ENCODE measurements around the gene SEMA3D. TPM values are rescaled to one million over a fixed set of nuclear protein-coding genes. Genes with fewer than 3 reads are reported as not detected.

The SEMA3D gene
- total RNA-seq, 1 donor from 2014 or later: 25.1 TPM

DNA sequence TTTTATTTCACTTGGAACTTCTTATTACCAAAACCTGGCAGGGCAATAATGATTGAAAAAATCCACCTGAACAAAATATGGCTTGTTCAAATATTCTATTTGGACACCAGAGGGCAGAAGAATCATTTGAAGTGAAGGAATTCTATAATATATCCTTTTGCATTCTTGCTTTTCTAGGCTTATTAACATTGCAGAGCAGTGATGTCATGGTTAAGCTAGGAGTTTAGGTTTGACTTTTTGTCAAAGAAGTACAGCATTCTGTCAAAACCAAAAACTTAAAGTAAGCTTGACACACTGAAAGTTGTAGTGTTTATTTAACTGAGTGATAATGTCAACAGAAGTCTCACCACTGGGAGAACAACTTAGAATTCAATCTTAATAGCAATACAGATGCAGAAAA is 156.0 kb downstream of the SEMA3D start:
- Histone ChIP-seq H3K36me3 (ENCODE audit: control insufficient read depth in 3 of 3, insufficient read depth in 3 of 3, low read length in 3 of 3) (no peaks in the 10 kb centered on the region), H3K27me3 (ENCODE audit: control insufficient read depth in 3 of 3, insufficient read depth in 3 of 3, low read length in 3 of 3) (no peaks in the 10 kb centered on the region), H3K4me1 (ENCODE audit: control insufficient read depth in 3 of 3, insufficient read depth in 3 of 3, low read length in 3 of 3) (no peaks in the 10 kb centered on the region), H3K9me3 (ENCODE audit: control insufficient read depth in 3 of 3, low read length in 3 of 3) (no peaks in the 10 kb centered on the region), H3K27ac (ENCODE audit: low read depth, low read length) (no peak overlapping the region), H3K4me3 (ENCODE audit: low read length in 3 of 3) (no peak overlapping the region), H3K9ac (ENCODE audit: low read depth in 1 of 3, low read length in 3 of 3) (no peak overlapping the region)

GRCh38 chr7:85025312-85025756 is 161.5 kb downstream of the SEMA3D start:
- H3K4me1 ChIP-seq (ENCODE audit: control insufficient read depth in 3 of 3, insufficient read depth in 3 of 3, low read length in 3 of 3): no peaks in the 10 kb centered on the region
- H3K9ac ChIP-seq (ENCODE audit: low read depth in 1 of 3, low read length in 3 of 3): no peak overlapping the region
- H3K9me3 ChIP-seq (ENCODE audit: control insufficient read depth in 3 of 3, low read length in 3 of 3): no peaks in the 10 kb centered on the region
- H3K27ac ChIP-seq (ENCODE audit: low read depth, low read length): no peak overlapping the region
- H3K36me3 ChIP-seq (ENCODE audit: control insufficient read depth in 3 of 3, insufficient read depth in 3 of 3, low read length in 3 of 3): no peaks in the 10 kb centered on the region
- no peaks in the 10 kb centered on the region for H3K27me3 ChIP-seq (ENCODE audit: control insufficient read depth in 3 of 3, insufficient read depth in 3 of 3, low read length in 3 of 3)
- no peak overlapping the region for H3K4me3 ChIP-seq (ENCODE audit: low read length in 3 of 3)

- no peak overlapping the region for H3K27ac ChIP-seq (ENCODE audit: low read depth, low read length)
- no peaks in the 10 kb centered on the region for H3K9me3 ChIP-seq (ENCODE audit: control insufficient read depth in 3 of 3, low read length in 3 of 3)
- no peak overlapping the region for H3K9ac ChIP-seq (ENCODE audit: low read depth in 1 of 3, low read length in 3 of 3)
- H3K4me1 ChIP-seq (ENCODE audit: control insufficient read depth in 3 of 3, insufficient read depth in 3 of 3, low read length in 3 of 3): no peaks in the 10 kb centered on the region
- H3K4me3 ChIP-seq (ENCODE audit: low read length in 3 of 3): no peak overlapping the region
- H3K36me3 ChIP-seq (ENCODE audit: control insufficient read depth in 3 of 3, insufficient read depth in 3 of 3, low read length in 3 of 3): no peaks in the 10 kb centered on the region
- no peaks in the 10 kb centered on the region for H3K27me3 ChIP-seq (ENCODE audit: control insufficient read depth in 3 of 3, insufficient read depth in 3 of 3, low read length in 3 of 3)
Measured at GRCh38 chr7:85023916-85024315, 162.9 kb downstream of the SEMA3D start.

- Histone ChIP-seq H3K36me3 (ENCODE audit: control insufficient read depth in 3 of 3, insufficient read depth in 3 of 3, low read length in 3 of 3) (no peaks in the 10 kb centered on the region), H3K9ac (ENCODE audit: low read depth in 1 of 3, low read length in 3 of 3) (no peak overlapping the region), H3K4me1 (ENCODE audit: control insufficient read depth in 3 of 3, insufficient read depth in 3 of 3, low read length in 3 of 3) (no peaks in the 10 kb centered on the region), H3K4me3 (ENCODE audit: low read length in 3 of 3) (no peak overlapping the region), H3K27me3 (ENCODE audit: control insufficient read depth in 3 of 3, insufficient read depth in 3 of 3, low read length in 3 of 3) (no peaks in the 10 kb centered on the region), H3K27ac (ENCODE audit: low read depth, low read length) (no peak overlapping the region), H3K9me3 (ENCODE audit: control insufficient read depth in 3 of 3, low read length in 3 of 3) (no peaks in the 10 kb centered on the region)
Measured at GRCh38 chr7:85023066-85023712, 163.7 kb downstream of the SEMA3D start.

DNA sequence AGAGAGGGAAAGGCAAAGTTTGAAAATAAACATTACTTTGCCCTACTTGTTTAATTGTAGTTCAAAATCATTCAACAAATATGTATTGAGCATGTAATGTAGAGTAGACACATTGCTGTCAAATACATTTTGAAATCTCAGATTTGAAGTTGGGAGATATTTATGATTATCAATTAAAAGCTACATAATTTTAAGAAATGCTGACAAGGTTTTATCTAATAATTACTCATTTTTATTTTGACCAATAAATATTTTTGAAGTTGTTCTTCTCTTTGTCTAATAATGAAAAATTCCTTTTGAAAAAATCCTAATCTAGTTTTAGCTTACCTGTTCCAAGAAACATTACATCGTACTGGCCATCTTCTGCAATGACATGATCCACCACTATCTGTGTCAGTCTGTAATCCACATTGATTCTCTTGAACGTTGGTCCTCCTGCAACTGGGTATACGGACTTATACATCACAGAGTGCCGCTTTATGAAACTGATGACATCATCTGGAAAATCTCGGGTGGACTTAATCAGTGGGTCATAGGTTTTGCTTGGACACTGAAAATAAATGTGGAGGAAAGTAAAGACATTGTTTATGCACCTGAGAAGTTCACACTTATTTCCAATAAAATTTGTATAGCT is 164.7 kb downstream of the SEMA3D start:
- no peak overlapping the region for H3K4me3 ChIP-seq (ENCODE audit: low read length in 3 of 3)
- H3K36me3 ChIP-seq (ENCODE audit: control insufficient read depth in 3 of 3, insufficient read depth in 3 of 3, low read length in 3 of 3): no peaks in the 10 kb centered on the region
- no peaks in the 10 kb centered on the region for H3K9me3 ChIP-seq (ENCODE audit: control insufficient read depth in 3 of 3, low read length in 3 of 3)
- no peaks in the 10 kb centered on the region for H3K27me3 ChIP-seq (ENCODE audit: control insufficient read depth in 3 of 3, insufficient read depth in 3 of 3, low read length in 3 of 3)
- H3K9ac ChIP-seq (ENCODE audit: low read depth in 1 of 3, low read length in 3 of 3): no peak overlapping the region
- no peak overlapping the region for H3K27ac ChIP-seq (ENCODE audit: low read depth, low read length)
- H3K4me1 ChIP-seq (ENCODE audit: control insufficient read depth in 3 of 3, insufficient read depth in 3 of 3, low read length in 3 of 3): no peaks in the 10 kb centered on the region

DNA sequence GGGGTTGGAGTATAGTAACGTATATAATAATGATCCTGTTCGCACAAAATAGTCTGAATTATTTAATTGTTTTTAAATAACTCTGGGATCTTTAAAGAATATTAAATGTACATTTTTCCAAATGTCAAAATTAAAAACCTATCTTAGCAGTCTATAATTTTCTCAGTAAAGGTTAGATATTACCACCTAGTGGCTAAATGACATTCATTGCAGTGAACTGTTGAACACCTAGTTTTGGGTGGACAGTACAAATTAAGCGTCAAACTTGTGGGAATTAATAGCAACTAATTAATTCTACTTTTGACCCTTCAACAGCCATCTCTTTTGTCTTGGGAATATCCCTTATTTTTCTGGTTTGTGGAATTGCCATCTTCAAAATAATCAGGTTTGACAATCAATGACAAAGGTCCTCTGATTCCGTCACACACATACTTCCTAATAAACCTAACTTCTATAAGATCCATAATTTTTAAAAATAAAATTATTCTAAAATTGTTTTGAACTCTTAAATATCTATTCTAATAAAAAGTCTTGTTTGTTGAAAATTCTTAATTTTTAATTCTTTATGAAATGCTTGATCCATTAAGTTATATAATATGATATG is 165.7 kb downstream of the SEMA3D start:
- Histone ChIP-seq H3K27ac (ENCODE audit: low read depth, low read length) (no peak overlapping the region), H3K9ac (ENCODE audit: low read depth in 1 of 3, low read length in 3 of 3) (no peak overlapping the region), H3K36me3 (ENCODE audit: control insufficient read depth in 3 of 3, insufficient read depth in 3 of 3, low read length in 3 of 3) (no peaks in the 10 kb centered on the region), H3K27me3 (ENCODE audit: control insufficient read depth in 3 of 3, insufficient read depth in 3 of 3, low read length in 3 of 3) (no peaks in the 10 kb centered on the region), H3K4me3 (ENCODE audit: low read length in 3 of 3) (no peak overlapping the region), H3K4me1 (ENCODE audit: control insufficient read depth in 3 of 3, insufficient read depth in 3 of 3, low read length in 3 of 3) (no peaks in the 10 kb centered on the region), H3K9me3 (ENCODE audit: control insufficient read depth in 3 of 3, low read length in 3 of 3) (no peaks in the 10 kb centered on the region)

DNA sequence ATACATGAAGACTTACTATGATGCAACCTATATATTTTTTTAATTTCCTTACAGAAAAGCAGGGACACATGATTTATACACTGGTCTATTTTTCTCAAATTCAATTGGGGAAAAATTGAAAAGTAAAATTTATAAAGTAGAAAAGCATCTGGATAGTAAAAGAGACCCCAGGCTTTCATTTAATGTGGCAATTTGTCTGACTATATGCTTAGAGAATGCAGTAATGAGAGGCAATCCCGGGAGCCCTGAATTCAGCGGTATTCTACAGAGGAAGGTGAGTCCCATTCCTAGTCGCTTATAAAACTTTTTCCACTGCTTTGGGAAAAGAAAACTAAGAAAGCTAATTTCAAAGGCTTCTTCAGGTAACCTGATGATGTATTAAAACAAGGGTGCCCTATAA is 167.1 kb downstream of the SEMA3D start:
- Histone ChIP-seq H3K4me3 (ENCODE audit: low read length in 3 of 3) (no peak overlapping the region), H3K9me3 (ENCODE audit: control insufficient read depth in 3 of 3, low read length in 3 of 3) (no peaks in the 10 kb centered on the region), H3K27ac (ENCODE audit: low read depth, low read length) (no peak overlapping the region), H3K27me3 (ENCODE audit: control insufficient read depth in 3 of 3, insufficient read depth in 3 of 3, low read length in 3 of 3) (no peaks in the 10 kb centered on the region), H3K9ac (ENCODE audit: low read depth in 1 of 3, low read length in 3 of 3) (no peak overlapping the region), H3K36me3 (ENCODE audit: control insufficient read depth in 3 of 3, insufficient read depth in 3 of 3, low read length in 3 of 3) (no peaks in the 10 kb centered on the region), H3K4me1 (ENCODE audit: control insufficient read depth in 3 of 3, insufficient read depth in 3 of 3, low read length in 3 of 3) (no peaks in the 10 kb centered on the region)

- H3K9ac ChIP-seq (ENCODE audit: low read depth in 1 of 3, low read length in 3 of 3): no peak overlapping the region
- no peaks in the 10 kb centered on the region for H3K4me1 ChIP-seq (ENCODE audit: control insufficient read depth in 3 of 3, insufficient read depth in 3 of 3, low read length in 3 of 3)
- H3K36me3 ChIP-seq (ENCODE audit: control insufficient read depth in 3 of 3, insufficient read depth in 3 of 3, low read length in 3 of 3): no peaks in the 10 kb centered on the region
- H3K4me3 ChIP-seq (ENCODE audit: low read length in 3 of 3): no peak overlapping the region
- no peak overlapping the region for H3K27ac ChIP-seq (ENCODE audit: low read depth, low read length)
- no peaks in the 10 kb centered on the region for H3K9me3 ChIP-seq (ENCODE audit: control insufficient read depth in 3 of 3, low read length in 3 of 3)
- H3K27me3 ChIP-seq (ENCODE audit: control insufficient read depth in 3 of 3, insufficient read depth in 3 of 3, low read length in 3 of 3): no peaks in the 10 kb centered on the region
Measured at GRCh38 chr7:85019176-85019575, 167.7 kb downstream of the SEMA3D start.

DNA sequence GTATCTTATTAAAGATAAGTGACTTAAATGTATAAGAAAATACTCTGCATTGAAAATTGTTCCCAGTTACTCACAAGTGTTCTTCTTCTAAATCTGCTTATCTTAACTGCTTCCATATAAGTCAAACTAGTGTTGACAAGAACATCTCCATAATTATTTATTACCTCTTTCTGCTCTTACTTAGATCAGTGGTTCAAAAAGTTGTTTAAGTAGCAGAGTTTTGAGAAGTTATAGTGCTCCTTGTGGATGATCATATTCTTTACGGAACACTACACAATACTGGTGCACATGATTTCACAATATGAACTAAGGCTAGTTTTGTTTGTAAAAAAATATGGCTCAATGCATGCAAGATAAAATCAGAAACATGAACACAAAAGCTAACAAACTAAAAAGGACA is 168.4 kb downstream of the SEMA3D start:
- Histone ChIP-seq H3K4me3 (ENCODE audit: low read length in 3 of 3) (no peak overlapping the region), H3K9me3 (ENCODE audit: control insufficient read depth in 3 of 3, low read length in 3 of 3) (no peaks in the 10 kb centered on the region), H3K36me3 (ENCODE audit: control insufficient read depth in 3 of 3, insufficient read depth in 3 of 3, low read length in 3 of 3) (no peaks in the 10 kb centered on the region), H3K27me3 (ENCODE audit: control insufficient read depth in 3 of 3, insufficient read depth in 3 of 3, low read length in 3 of 3) (no peaks in the 10 kb centered on the region), H3K9ac (ENCODE audit: low read depth in 1 of 3, low read length in 3 of 3) (no peak overlapping the region), H3K27ac (ENCODE audit: low read depth, low read length) (no peak overlapping the region), H3K4me1 (ENCODE audit: control insufficient read depth in 3 of 3, insufficient read depth in 3 of 3, low read length in 3 of 3) (no peaks in the 10 kb centered on the region)

- Histone ChIP-seq H3K4me3 (ENCODE audit: low read length in 3 of 3) (no peak overlapping the region), H3K27ac (ENCODE audit: low read depth, low read length) (no peak overlapping the region), H3K27me3 (ENCODE audit: control insufficient read depth in 3 of 3, insufficient read depth in 3 of 3, low read length in 3 of 3) (no peaks in the 10 kb centered on the region), H3K4me1 (ENCODE audit: control insufficient read depth in 3 of 3, insufficient read depth in 3 of 3, low read length in 3 of 3) (no peaks in the 10 kb centered on the region), H3K9ac (ENCODE audit: low read depth in 1 of 3, low read length in 3 of 3) (no peak overlapping the region), H3K36me3 (ENCODE audit: control insufficient read depth in 3 of 3, insufficient read depth in 3 of 3, low read length in 3 of 3) (no peaks in the 10 kb centered on the region), H3K9me3 (ENCODE audit: control insufficient read depth in 3 of 3, low read length in 3 of 3) (no peaks in the 10 kb centered on the region)
Measured at GRCh38 chr7:85016286-85016685, 170.6 kb downstream of the SEMA3D start.

Measured in skeletal muscle tissue (tissue), 4 donors.